Measurements from ENCODE around the gene TMEM170A.
"Not testable (repeated sequence)": the region's sequence is repeated elsewhere in the genome, so short reads cannot be mapped to it uniquely, and the experiment has no call there.

DNA sequence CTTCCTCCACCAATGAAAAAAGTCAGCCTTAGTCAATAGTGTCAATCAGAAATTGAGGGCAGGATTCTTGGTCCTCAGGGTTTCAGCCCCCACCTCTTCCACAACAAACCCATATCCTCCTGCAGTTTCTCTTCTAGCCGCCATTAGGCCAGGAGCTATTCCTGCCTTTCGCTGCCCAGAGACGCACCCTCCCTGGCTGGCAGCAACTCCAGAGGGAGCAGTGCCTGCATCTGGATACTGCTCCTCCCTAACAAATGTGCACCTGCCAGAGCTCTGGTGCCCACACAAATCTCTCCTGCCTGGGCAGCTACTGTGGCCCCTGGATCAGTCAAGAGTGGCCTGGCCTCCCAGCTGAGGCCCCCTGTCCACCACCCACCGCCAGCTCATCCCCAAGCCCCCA lies 8.0 kb downstream of the TMEM170A start:
- not testable (repeated sequence) for TF ChIP-seq POLR2A, SPI1 (IDR thresholded peaks at IDR 0.05; ENCODE audit: low read depth, low read length)

Measured in GM12891 (cell line).